HUES48 (cell line): Measurements from ENCODE around the gene EXOC1.

Experiments
- H3K27ac ChIP-seq: one replicate; pipeline ENCODE4 v1.7.0; 2013; ENCODE audit warnings: low read depth, low read length, inconsistent platforms
- H3K27me3 ChIP-seq: 2 replicates; pipeline ENCODE4 v1.6.1; 2013; ENCODE audit warnings: mild to moderate bottlenecking, low read length; ENCODE audit not compliant: control insufficient read depth, insufficient read depth
- H3K36me3 ChIP-seq: 2 replicates; pipeline ENCODE4 v1.6.1; 2013; ENCODE audit warnings: low read length; ENCODE audit not compliant: control insufficient read depth, insufficient read depth
- H3K4me1 ChIP-seq: 2 replicates; pipeline ENCODE4 v1.6.1; 2013; ENCODE audit warnings: mild to moderate bottlenecking, low read length; ENCODE audit not compliant: control insufficient read depth, insufficient read depth
- H3K4me3 ChIP-seq: 2 replicates; pipeline ENCODE4 v1.5.1; 2013; ENCODE audit warnings: mild to moderate bottlenecking, low read depth, low read length
- H3K9ac ChIP-seq: 2 replicates; pipeline ENCODE4 v1.6.1; 2013; ENCODE audit warnings: mild to moderate bottlenecking, low read depth, low read length, moderate library complexity
- H3K9me3 ChIP-seq: 2 replicates; pipeline ENCODE4 v1.6.1; 2013; ENCODE audit warnings: low read length; ENCODE audit not compliant: control insufficient read depth, insufficient read depth

The EXOC1 gene

DNA sequence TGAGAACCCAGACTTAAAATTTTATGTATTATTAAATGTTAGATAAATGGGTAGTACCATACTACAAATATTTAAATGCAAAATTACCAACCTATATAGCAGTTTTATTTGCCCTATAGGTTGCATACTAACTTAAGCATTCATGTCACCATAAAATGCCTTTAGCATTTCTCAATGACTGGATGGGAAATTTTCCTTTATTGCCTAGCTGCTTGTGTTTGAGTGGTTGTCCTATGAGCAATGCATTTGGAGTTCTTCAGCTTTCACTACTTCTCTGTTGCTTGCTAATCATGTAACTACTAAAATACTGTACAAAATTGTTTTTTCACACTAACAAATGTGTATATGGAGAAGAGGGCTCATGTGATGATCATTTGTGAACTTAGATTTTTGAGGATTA, 51.1 kb downstream of the EXOC1 start:
- no peaks in the 10 kb centered on the region for H3K27me3 ChIP-seq
- H3K9me3 ChIP-seq: no peaks in the 10 kb centered on the region
- H3K27ac ChIP-seq: no peak overlapping the region
- H3K36me3 ChIP-seq: peaks cover 27% of the 10 kb centered on the region
- no peak overlapping the region for H3K9ac ChIP-seq
- H3K4me1 ChIP-seq: no peaks in the 10 kb centered on the region
- no peak overlapping the region for H3K4me3 ChIP-seq

DNA sequence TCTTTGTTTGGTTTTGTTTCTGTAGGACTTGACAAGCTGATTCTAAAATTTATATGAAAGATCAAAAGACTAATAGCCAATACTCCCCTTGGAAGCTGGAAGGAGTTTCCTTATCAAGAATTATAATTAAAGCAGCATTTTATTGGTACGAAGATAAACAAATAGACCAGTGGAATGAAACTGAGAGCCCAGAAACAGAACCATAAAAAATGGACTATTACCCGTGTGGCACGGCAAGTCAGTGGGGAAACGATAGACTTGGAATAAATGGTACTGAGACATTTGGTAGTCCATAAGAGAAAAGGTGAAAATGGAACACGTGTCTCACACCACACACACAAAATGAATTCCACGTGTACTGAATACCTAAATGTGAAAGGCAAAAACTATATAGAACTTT, 52.9 kb downstream of the EXOC1 start:
- no peak overlapping the region for H3K4me3 ChIP-seq
- H3K9ac ChIP-seq: no peak overlapping the region
- no peaks in the 10 kb centered on the region for H3K4me1 ChIP-seq
- no peaks in the 10 kb centered on the region for H3K9me3 ChIP-seq
- peaks cover 14% of the 10 kb centered on the region for H3K36me3 ChIP-seq
- H3K27me3 ChIP-seq: no peaks in the 10 kb centered on the region
- no peak overlapping the region for H3K27ac ChIP-seq

DNA sequence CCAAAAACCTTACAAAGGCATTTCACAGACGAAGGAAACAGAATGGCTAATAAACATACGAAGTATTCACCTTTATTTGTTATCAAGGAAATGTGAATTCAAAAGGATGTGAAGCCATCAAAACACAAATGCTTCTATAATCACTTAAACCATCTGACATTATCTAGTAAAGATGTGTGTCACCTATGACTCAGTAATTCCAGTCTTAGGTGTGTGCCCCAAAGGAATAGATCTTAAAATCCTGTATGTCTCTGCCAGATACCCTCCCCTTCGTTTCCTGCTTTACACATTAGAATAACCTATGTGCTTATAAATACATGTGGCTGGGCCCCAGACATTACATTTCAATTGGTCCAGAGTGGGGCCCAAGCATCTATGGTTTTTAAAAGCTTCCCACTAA, 53.5 kb downstream of the EXOC1 start:
- no peak overlapping the region for H3K27ac ChIP-seq
- H3K9ac ChIP-seq: no peak overlapping the region
- no peaks in the 10 kb centered on the region for H3K4me1 ChIP-seq
- H3K4me3 ChIP-seq: no peak overlapping the region
- no peaks in the 10 kb centered on the region for H3K27me3 ChIP-seq
- peaks cover 14% of the 10 kb centered on the region for H3K36me3 ChIP-seq
- H3K9me3 ChIP-seq: no peaks in the 10 kb centered on the region

DNA sequence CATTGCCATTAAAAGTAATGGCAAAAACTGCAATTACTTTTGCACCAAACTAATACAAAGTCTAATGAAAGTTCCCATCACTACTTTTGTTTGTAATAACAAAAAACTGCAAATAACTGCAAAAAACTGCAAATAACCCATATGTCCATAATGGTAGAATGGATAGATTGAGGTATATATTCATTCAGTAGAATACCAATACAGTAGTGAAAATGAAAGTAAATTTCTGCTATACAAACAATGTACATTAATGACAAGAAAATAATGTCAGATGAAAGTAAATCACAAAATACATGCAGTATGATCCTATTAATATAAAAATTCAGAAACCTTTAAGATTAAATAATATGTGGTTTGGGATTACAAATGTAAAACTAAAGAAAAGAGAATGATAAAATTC, 54.0 kb downstream of the EXOC1 start:
- H3K27me3 ChIP-seq: no peaks in the 10 kb centered on the region
- H3K4me1 ChIP-seq: no peaks in the 10 kb centered on the region

DNA sequence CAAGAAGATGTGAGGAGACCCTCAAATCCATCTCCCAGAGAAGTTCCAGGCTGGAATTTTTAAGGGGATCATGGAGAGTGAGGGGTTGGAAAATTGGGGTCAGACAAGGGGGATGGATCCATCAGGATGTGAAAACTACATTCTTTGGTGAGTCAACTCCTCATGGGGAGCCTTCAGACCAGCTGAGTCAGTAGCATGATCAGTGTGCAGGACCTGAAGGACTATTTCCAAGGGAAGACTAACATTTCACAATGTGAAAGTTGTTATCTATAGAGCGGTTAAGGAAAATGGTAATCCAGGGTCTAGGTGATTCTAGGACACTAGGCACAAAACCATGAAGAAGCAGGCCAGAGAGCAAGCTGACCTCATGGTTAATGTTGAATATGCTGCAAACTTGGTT, 56.7 kb downstream of the EXOC1 start:
- Histone ChIP-seq H3K9ac (no peak overlapping the region), H3K4me1 (no peaks in the 10 kb centered on the region), H3K9me3 (no peaks in the 10 kb centered on the region), H3K27ac (no peak overlapping the region), H3K4me3 (no peak overlapping the region), H3K36me3 (peaks cover under 1% of the 10 kb centered on the region; the same call in 1 of the 2 replicates), H3K27me3 (no peaks in the 10 kb centered on the region)

More for the DNA sequence above, 54.0 kb downstream of the EXOC1 start:
- Histone ChIP-seq H3K4me3 (no peak overlapping the region), H3K9me3 (no peaks in the 10 kb centered on the region), H3K9ac (no peak overlapping the region), H3K27ac (no peak overlapping the region), H3K36me3 (peaks cover 10% of the 10 kb centered on the region)

DNA sequence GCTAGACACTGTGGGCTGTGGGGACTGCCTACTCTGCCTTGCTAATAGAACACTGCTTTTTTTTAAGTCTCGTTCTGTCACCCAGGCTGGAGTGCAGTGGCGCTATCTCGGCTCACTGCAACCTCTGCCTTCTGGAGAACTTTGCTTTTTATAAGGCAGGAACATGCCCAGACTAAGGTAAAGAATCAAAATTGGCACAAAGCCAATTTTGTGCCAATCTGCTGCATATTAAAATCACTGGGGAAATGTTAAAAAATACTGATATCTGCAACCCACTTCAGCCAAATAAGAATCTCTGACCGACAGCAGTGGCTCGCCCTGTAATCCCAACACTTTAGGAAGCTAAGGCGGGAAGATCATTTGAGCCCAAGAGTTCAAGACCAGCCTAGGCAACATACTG, 58.8 kb downstream of the EXOC1 start:
- H3K4me1 ChIP-seq: no peaks in the 10 kb centered on the region
- H3K27ac ChIP-seq: no peak overlapping the region
- no peaks in the 10 kb centered on the region for H3K27me3 ChIP-seq
- H3K4me3 ChIP-seq: no peak overlapping the region
- H3K9ac ChIP-seq: no peak overlapping the region
- H3K9me3 ChIP-seq: no peaks in the 10 kb centered on the region
- H3K36me3 ChIP-seq: no peaks in the 10 kb centered on the region

DNA sequence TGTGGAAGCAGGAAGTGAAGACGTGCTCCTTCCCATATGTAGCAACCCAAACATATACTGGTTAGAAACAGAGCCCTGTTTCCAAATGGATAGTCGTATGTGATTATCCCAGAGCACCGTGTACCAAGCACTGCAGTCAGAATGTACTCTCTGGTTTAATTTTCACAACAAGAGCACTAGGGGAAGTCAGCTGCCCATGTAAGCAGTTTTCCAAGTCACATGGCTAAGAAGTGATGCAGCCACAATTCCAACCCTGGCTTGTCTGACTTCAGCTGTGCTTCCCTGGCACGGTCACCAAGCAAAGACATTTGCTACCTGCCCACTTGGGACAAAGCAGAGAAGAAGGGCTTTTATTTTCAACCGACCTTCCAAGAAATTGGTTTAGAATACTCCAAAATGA, 67.1 kb downstream of the EXOC1 start:
- Histone ChIP-seq H3K27me3 (no peaks in the 10 kb centered on the region), H3K27ac (no peak overlapping the region), H3K4me3 (no peak overlapping the region), H3K9me3 (no peaks in the 10 kb centered on the region), H3K4me1 (peaks cover 5% of the 10 kb centered on the region; the same call in 1 of the 2 replicates), H3K9ac (no peak overlapping the region), H3K36me3 (no peaks in the 10 kb centered on the region)

DNA sequence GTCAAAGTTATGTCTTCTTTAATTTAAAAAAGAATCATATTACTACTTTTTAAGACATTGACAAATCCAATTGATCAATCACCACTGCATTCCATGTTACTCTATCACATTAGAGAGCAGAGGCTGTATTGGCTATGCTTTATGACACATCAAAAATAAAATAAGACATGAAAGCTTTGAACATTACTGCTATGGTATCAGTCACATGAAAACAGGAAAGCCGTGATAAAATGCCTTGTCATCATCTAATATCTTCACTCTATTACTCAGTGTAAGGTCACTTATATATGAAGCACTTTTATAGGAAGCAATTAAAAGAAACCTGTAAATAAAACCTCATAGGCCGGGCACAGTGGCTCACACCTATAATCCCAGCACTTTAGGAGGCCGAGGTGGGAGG, 67.6 kb downstream of the EXOC1 start:
- Histone ChIP-seq H3K27ac (no peak overlapping the region), H3K4me3 (no peak overlapping the region)

DNA sequence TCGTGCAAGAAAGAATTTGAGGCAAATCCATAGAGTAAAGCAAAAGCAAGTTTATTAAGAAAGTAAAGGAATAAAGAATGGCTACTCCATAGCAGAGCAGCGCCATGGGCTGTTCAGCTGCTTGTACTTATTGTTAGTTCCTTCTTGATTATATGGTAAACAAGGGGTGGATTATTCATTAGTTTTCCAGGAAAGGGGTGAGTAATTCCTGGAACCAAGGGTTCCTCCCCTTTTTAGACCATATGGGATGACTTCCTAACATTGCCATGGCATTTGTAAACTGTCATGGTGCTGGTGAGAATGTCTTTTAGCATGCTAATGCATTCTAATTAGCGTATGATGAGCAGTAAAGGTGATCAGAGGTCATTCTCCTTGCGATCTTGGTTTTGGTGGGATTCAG, 71.8 kb downstream of the EXOC1 start:
- H3K4me1 ChIP-seq: peaks cover 15% of the 10 kb centered on the region; the same call in 1 of the 2 replicates
- H3K9ac ChIP-seq: no peak overlapping the region
- no peaks in the 10 kb centered on the region for H3K9me3 ChIP-seq
- no peaks in the 10 kb centered on the region for H3K36me3 ChIP-seq
- no peak overlapping the region for H3K4me3 ChIP-seq
- no peaks in the 10 kb centered on the region for H3K27me3 ChIP-seq
- no peak overlapping the region for H3K27ac ChIP-seq

More for the DNA sequence above, 67.6 kb downstream of the EXOC1 start:
- Histone ChIP-seq H3K9ac (no peak overlapping the region), H3K27me3 (no peaks in the 10 kb centered on the region), H3K9me3 (no peaks in the 10 kb centered on the region), H3K36me3 (no peaks in the 10 kb centered on the region), H3K4me1 (peaks cover 6% of the 10 kb centered on the region; the same call in 1 of the 2 replicates)

DNA sequence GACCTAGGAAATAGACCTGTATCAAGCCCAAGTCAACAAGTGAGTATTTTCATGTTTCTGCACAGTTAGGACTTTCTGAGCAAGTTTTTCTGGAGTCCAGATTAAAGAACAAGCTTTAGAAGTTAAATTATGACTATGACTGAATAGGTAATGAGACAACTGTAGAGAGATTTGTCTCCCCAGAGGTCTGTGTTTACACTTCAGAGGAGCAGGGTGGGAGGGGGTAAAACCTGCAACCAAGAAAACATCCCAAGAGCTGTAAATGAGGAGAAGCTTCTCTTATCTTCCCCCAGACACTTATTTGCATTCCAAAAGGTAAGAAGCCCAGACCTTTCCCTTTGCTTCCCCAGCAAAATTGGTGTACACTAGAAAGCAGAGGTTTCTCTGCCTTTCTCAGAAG, 73.2 kb downstream of the EXOC1 start:
- Histone ChIP-seq H3K36me3 (no peaks in the 10 kb centered on the region), H3K27me3 (no peaks in the 10 kb centered on the region), H3K9ac (no peak overlapping the region), H3K9me3 (no peaks in the 10 kb centered on the region), H3K4me1 (peaks cover 15% of the 10 kb centered on the region; the same call in 1 of the 2 replicates), H3K4me3 (no peak overlapping the region), H3K27ac (peak overlapping the region; percentile 53)

DNA sequence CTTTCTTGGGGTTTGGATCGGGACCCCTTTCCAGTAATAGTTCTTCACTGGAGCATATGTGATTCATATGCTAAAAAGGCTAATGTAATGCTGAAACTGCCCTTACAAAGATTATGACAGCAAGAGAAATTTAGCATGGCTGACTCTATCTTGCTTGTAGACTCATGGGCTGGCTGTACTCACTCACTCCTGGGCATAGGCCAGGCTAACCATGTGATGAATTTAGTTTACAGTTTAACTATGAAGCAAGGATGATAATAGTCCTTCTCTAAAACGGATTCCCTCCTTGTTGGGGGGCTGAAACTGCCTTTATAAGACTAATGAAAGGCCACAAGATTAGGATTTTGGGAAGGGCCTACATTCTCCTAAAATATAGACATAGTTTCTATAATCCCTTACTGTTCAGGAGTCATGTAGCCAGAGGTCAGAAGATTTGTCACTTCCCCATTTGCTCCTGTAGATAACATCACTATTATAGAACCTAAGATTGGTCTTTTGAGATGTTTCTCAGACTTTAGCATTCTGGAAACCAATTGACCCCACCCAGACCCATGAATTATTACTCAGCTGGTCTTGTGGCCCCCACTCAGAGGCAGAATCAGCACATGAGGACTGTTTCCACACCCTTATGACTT, 74.5 kb downstream of the EXOC1 start:
- Histone ChIP-seq H3K9ac (no peak overlapping the region), H3K27ac (no peak overlapping the region), H3K27me3 (no peaks in the 10 kb centered on the region)

More for the DNA sequence above, 74.5 kb downstream of the EXOC1 start:
- H3K4me3 ChIP-seq: no peak overlapping the region
- H3K9me3 ChIP-seq: no peaks in the 10 kb centered on the region
- peaks cover 15% of the 10 kb centered on the region; the same call in 1 of the 2 replicates for H3K4me1 ChIP-seq
- no peaks in the 10 kb centered on the region for H3K36me3 ChIP-seq
